Uterus (tissue), 4 donors: Measurements from ENCODE around the gene NACC2. TPM values are rescaled to one million over a fixed set of nuclear protein-coding genes. Genes with fewer than 3 reads are reported as not detected.

Experiments used
- DNase-seq, 2 donors: peaks; one replicate each; pipeline ENCODE4 v3.0.0-alpha.2; 2019 to 2020
- H3K27ac ChIP-seq, 2 donors: fragments of 200-600 bp; sonication (generic); 1 replicate in 1 of 2; 2 replicates in 1 of 2; pipeline ENCODE4 v1.5.1; 2016 to 2018
- H3K27me3 ChIP-seq, 2 donors: fragments of 200-600 bp; sonication (generic); one replicate each; pipeline ENCODE4 v1.5.1; 2018 to 2019; ENCODE audit warnings: control low read depth in 1 of 2
- H3K36me3 ChIP-seq, 2 donors: fragments of 200-600 bp; sonication (generic); one replicate each; pipeline ENCODE4 v1.5.1; 2019; ENCODE audit warnings: control low read depth in 1 of 2
- H3K4me1 ChIP-seq, 2 donors: fragments of 200-600 bp; sonication (generic); one replicate each; pipeline ENCODE4 v1.5.1; 2018 to 2019; ENCODE audit warnings: control low read depth in 1 of 2
- H3K4me3 ChIP-seq, 2 donors: fragments of 200-600 bp; sonication (generic); 1 replicate in 1 of 2; 2 replicates in 1 of 2; pipeline ENCODE4 v1.5.1; 2018 to 2019; ENCODE audit warnings: mild to moderate bottlenecking in 1 of 2
- H3K9me3 ChIP-seq, 2 donors: fragments of 200-600 bp; sonication (generic); one replicate each; pipeline ENCODE4 v1.5.1; 2019; ENCODE audit warnings: control low read depth in 1 of 2
- CTCF ChIP-seq, 4 experiments: fragments of 200-600 bp in 2 of 4; fragments of 450-650 bp in 2 of 4; sonication (generic) in 2 of 4; IDR thresholded peaks; one replicate each; pipeline ENCODE4 v1.5.1; 2016 to 2019; ENCODE audit warnings: antibody characterized with exemption in 4 of 4, mild to moderate bottlenecking in 2 of 4, moderate library complexity in 1 of 4
- POLR2A ChIP-seq, 2 donors: fragments of 450-650 bp; IDR thresholded peaks; one replicate each; pipeline ENCODE4 v1.6.1; 2016; ENCODE audit warnings: antibody characterized with exemption in 2 of 2, mild to moderate bottlenecking in 1 of 2, moderate library complexity in 1 of 2
- intact Hi-C: fragments of 100-400 bp; cut with DNase I; formaldehyde crosslinking; loops from one replicate; pipeline ENCODE4 v1.15.1; 2023; ENCODE audit warnings: low total_unique reads
- total RNA-seq, 4 donors: library from RNA; depleted of rRNA in 3 of 4; stranded (reverse); fragments of >200 nt in 3 of 4; gene quantifications; one replicate each; pipeline versions ENCODE4 v1.1.0 to v1.2.4, GENCODE V29; 2014 to 2023
- donor health status: DM: yes; HTN: yes; CAD: no.

Gene NACC2
- total RNA-seq, 4 donors from 2014 or later = 8.2 to 57.5 (median 19.1) TPM

DNA sequence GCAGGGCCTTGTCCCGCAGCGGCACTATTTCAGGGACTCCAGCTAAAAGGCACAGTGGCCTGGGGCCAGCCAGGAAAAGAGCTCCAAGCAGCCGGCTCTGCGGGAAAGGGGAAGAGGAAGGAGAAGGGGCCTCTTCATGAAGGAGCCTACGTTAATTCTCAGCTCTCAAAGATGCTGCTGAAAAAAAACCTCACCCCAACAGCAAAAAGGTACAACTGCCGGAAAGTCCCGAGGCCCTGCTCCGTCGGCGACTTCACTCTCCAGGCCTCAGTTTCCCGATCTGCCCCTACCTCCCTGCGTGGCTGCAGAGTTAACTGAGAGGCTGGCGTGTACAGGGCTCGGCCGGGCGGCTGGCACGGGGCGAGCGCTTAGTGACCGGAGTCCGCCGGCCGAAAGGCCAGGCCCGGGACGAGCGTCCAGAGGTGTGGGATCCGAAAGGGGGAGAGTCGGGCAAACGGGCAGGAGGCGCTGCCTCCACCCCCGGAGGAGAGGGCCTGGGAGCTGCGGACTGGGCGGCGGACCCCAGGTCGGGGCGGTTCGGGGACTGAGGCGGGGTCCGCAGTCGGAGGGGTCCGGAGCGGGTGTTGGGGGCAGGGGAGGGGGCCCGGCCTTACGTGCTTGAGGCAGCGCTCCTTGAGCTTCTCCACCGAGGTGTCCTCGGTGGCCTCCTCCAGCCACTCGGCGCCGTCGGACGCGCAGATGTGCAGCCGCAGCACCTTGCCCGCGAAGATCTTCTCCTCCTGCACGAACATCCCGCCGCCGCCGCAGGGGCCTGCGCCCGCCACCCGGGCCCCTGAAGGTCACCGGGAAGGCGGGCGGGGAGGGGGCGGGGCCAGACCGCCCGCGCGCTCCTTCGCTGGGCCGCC is 134.4 kb downstream of the NACC2 start:
- no peak for TF ChIP-seq CTCF (IDR thresholded peaks at IDR 0.05)
- no peak for TF ChIP-seq POLR2A (IDR thresholded peaks at IDR 0.05)
- Histone ChIP-seq H3K36me3 (no peaks in the 10 kb centered on the region), H3K27me3 (no peaks in the 10 kb centered on the region), H3K4me3 (peak overlapping the region; percentile 94 to 97), H3K27ac (peak overlapping the region; percentile 77 to 91), H3K9me3 (no peaks in the 10 kb centered on the region), H3K4me1 (peaks cover 0 to 3% of the 10 kb centered on the region in 2 donors)
- DNase-seq = peak in 1 of 2 donors; percentile 31
- intact Hi-C loops = no loop called here

DNA sequence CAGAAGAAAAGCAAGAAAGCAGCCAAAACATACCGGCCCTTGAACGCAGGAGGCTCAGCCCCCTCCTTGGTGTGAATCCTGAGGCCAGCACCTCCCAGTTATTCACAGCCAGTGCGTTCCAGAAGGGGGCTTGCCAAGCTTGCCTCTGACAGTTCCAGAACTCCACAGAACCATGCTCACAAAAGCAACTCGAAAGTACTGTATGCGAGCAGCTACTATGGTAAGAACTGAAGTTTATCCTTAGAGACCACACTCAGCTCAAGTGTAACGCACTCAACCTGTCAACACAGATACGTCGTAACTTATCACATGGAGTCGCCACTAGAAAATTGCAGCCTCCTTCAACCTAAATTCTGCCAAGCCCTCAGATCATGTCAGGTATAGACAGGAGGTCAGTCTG is 135.3 kb downstream of the NACC2 start:
- no peak for DNase-seq
- Histone ChIP-seq H3K9me3 (no peaks in the 10 kb centered on the region), H3K27ac (no peak overlapping the region), H3K4me3 (peak overlapping the region; percentile 94 to 97), H3K4me1 (peaks cover 0 to 3% of the 10 kb centered on the region in 2 donors), H3K36me3 (no peaks in the 10 kb centered on the region), H3K27me3 (no peaks in the 10 kb centered on the region)
- TF ChIP-seq CTCF (IDR thresholded peaks at IDR 0.05) (no peak), POLR2A (IDR thresholded peaks at IDR 0.05) (no peak)
- intact Hi-C loops = no loop called here

- DNase-seq = no peak
- no peak overlapping the region for H3K4me3 ChIP-seq
- TF ChIP-seq POLR2A (IDR thresholded peaks at IDR 0.05) (no peak), CTCF (IDR thresholded peaks at IDR 0.05) (no peak)
- no peaks in the 10 kb centered on the region for H3K9me3 ChIP-seq
- intact Hi-C loops = no loop called here
- H3K4me1 ChIP-seq = peaks cover 0 to 3% of the 10 kb centered on the region in 2 donors
- H3K36me3 ChIP-seq = no peaks in the 10 kb centered on the region
- no peaks in the 10 kb centered on the region for H3K27me3 ChIP-seq
- H3K27ac ChIP-seq = no peak overlapping the region
Observed at GRCh38 chr9:135958485-135958884, 136.6 kb downstream of the NACC2 start.

GRCh38 chr9:135957431-135957830 is 137.7 kb downstream of the NACC2 start:
- Histone ChIP-seq H3K9me3 (no peaks in the 10 kb centered on the region), H3K4me1 (peaks cover 0 to 3% of the 10 kb centered on the region in 2 donors), H3K4me3 (no peak overlapping the region), H3K27ac (no peak overlapping the region), H3K36me3 (no peaks in the 10 kb centered on the region), H3K27me3 (no peaks in the 10 kb centered on the region)
- TF ChIP-seq POLR2A (IDR thresholded peaks at IDR 0.05) = no peak
- no peak for TF ChIP-seq CTCF (IDR thresholded peaks at IDR 0.05)
- intact Hi-C loops = no loop called here
- DNase-seq = no peak

DNA sequence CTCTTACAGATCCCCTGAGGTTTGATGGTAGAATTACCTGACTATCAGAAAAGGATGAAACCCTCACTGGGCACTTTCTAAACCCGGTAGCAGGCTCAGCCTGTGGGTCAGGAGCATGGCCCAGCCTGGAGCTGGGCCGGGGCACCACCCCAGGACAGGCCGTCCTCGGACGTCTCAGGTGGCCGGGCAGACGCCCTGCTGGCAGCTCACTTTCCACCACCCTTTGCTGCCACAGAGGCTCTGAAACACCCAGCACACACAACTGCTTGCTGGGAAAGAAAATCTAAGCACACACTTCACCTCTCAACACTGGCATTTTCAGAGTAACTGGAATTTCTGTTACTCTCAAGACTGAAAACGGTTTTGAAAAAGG is 138.3 kb downstream of the NACC2 start:
- Histone ChIP-seq H3K27ac (no peak overlapping the region), H3K4me3 (no peak overlapping the region), H3K4me1 (peaks cover 0 to 3% of the 10 kb centered on the region in 2 donors), H3K9me3 (no peaks in the 10 kb centered on the region), H3K36me3 (no peaks in the 10 kb centered on the region), H3K27me3 (no peaks in the 10 kb centered on the region)
- intact Hi-C loops = no loop called here
- DNase-seq = no peak
- TF ChIP-seq POLR2A (IDR thresholded peaks at IDR 0.05) (no peak), CTCF (IDR thresholded peaks at IDR 0.05) (no peak)
